Thyroid gland (tissue), 4 donors: ENCODE results near the gene AKAP7.

Experiments used
- CTCF ChIP-seq, 6 experiments: fragments of 200-600 bp in 3 of 6; fragments of 450-650 bp in 3 of 6; sonication (generic) in 3 of 6; IDR thresholded peaks; one replicate each; pipeline ENCODE4 v1.5.1; 2016 to 2019; ENCODE audit warnings: antibody characterized with exemption in 6 of 6, mild to moderate bottlenecking in 2 of 6, inconsistent platforms in 1 of 6, moderate library complexity in 1 of 6
- POLR2A ChIP-seq, 2 donors: fragments of 450-650 bp; IDR thresholded peaks; one replicate each; pipeline ENCODE4 v1.6.1; 2017; ENCODE audit warnings: antibody characterized with exemption in 2 of 2, mild to moderate bottlenecking in 2 of 2, moderate library complexity in 1 of 2

- TF ChIP-seq POLR2A (IDR thresholded peaks at IDR 0.05) (no peak), CTCF (IDR thresholded peaks at IDR 0.05) (no peak)
These were observed 186.9 kb downstream of the AKAP7 start for GRCh38 chr6:131322125-131322524.
